Measurements from ENCODE around the gene ZNF394.

DNA sequence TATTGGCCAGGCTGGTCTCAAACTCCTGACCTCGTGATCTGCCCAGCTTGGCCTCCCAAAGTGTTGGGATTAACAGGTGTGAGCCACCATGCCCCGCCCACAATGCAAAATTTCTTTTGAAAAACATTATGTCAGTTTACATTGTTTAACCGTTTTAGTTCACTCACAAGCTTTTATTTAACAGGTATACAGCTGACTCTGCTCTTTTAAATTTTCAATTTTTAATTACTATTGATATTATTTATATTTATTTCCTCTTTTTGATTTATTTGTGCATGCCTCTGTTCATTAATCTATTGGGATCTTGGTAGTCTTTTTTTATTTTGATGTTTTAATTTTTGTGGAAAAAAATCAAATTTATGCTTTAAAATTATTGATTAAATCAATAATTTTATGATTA, 21.3 kb upstream of the ZNF394 start:
- TF ChIP-seq, protein P1, sequence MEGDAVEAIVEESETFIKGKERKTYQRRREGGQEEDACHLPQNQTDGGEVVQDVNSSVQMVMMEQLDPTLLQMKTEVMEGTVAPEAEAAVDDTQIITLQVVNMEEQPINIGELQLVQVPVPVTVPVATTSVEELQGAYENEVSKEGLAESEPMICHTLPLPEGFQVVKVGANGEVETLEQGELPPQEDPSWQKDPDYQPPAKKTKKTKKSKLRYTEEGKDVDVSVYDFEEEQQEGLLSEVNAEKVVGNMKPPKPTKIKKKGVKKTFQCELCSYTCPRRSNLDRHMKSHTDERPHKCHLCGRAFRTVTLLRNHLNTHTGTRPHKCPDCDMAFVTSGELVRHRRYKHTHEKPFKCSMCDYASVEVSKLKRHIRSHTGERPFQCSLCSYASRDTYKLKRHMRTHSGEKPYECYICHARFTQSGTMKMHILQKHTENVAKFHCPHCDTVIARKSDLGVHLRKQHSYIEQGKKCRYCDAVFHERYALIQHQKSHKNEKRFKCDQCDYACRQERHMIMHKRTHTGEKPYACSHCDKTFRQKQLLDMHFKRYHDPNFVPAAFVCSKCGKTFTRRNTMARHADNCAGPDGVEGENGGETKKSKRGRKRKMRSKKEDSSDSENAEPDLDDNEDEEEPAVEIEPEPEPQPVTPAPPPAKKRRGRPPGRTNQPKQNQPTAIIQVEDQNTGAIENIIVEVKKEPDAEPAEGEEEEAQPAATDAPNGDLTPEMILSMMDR (IDR thresholded peaks at IDR 0.05) = no peak
- no peak for TF ChIP-seq EZH2 (IDR thresholded peaks at IDR 0.05; ENCODE audit: borderline replicate concordance, insufficient read depth, low read depth, low read length, poor library complexity, severe bottlenecking)
